A549 (cell line): ENCODE measurements around the gene ZMYND8. TPM values are rescaled to one million over a fixed set of nuclear protein-coding genes. Genes with fewer than 3 reads are reported as not detected.

Experiments
- ATAC-seq, 2 experiments: fragments of 200-7000 bp in 1 of 2; fragments of >200 bp in 1 of 2; cut with Nextera tagmentation in 1 of 2; cut with Tn5 transposase in 1 of 2; 3 replicates each; pipeline versions ENCODE4 v1.8.0 to v1.9.1; 2018 to 2020; ENCODE audit warnings: mild to moderate bottlenecking in 1 of 2, moderate library complexity in 1 of 2
- CTCF ChIA-PET: fragments of 300-600 bp; sonication (Branson Sonifier 250); formaldehyde crosslinking; extraction: SDS; loops from one replicate; lab custom pipeline; 2021; ENCODE audit warnings: antibody characterized with exemption, inconsistent platforms; lab: Yijun Ruan, JAX
- POLR2A ChIA-PET: fragments of 350-600 bp; formaldehyde crosslinking; extraction: SDS; loops from one replicate; lab custom pipeline; 2021; ENCODE audit warnings: antibody characterized with exemption, inconsistent platforms; lab: Yijun Ruan, JAX
- DNase-seq, 2 experiments: peaks; one replicate each; pipeline versions ENCODE4 v3.0.0 to v3.0.0-alpha.2; 2011 to 2016; ENCODE audit warnings: low read depth in 1 of 2, low spot score in 1 of 2
- FAIRE-seq: peaks from 2 replicates; lab custom pipeline; 2011; peaks lifted over from hg19 to GRCh38; lab: Jason Lieb, UNC
- H3K27ac ChIP-seq, 2 experiments: fragments of >200 bp; sonication (Bioruptor Twin); formaldehyde crosslinking; 3 replicates each; pipeline ENCODE4 v1.5.1; 2016 to 2017
- H3K4me1 ChIP-seq: fragments of >200 bp; sonication (Bioruptor Twin); formaldehyde crosslinking; 3 replicates; pipeline ENCODE4 v1.6.1; 2016
- H3K4me2 ChIP-seq: fragments of >200 bp; sonication (Bioruptor Twin); formaldehyde crosslinking; 3 replicates; pipeline ENCODE4 v1.6.1; 2016
- H3K4me3 ChIP-seq: fragments of >200 bp; sonication (Bioruptor Twin); formaldehyde crosslinking; 3 replicates; pipeline ENCODE4 v1.5.1; 2016
- H3K9me3 ChIP-seq: fragments of >200 bp; sonication (Bioruptor Twin); formaldehyde crosslinking; 3 replicates; pipeline ENCODE4 v1.6.1; 2016
- ATOH8 ChIP-seq: fragments of 250-450 bp; sonication (Bioruptor Pico); IDR thresholded peaks from 2 replicates; pipeline ENCODE4 v1.5.0; 2020; ENCODE audit warnings: low read depth, mild to moderate bottlenecking, moderate library complexity
- BHLHE40 ChIP-seq: IDR thresholded peaks from 2 replicates; pipeline ENCODE4 v1.6.1; 2012; ENCODE audit warnings: low read depth, low read length, inconsistent platforms
- CBX2 ChIP-seq: fragments of 200-600 bp; sonication (generic); IDR thresholded peaks from 2 replicates; pipeline ENCODE4 v1.6.1; 2016; ENCODE audit warnings: low read depth, mild to moderate bottlenecking, borderline replicate concordance
- CBX8 ChIP-seq: fragments of 200-600 bp; sonication (generic); IDR thresholded peaks from 2 replicates; pipeline ENCODE4 v1.6.1; 2016
- CEBPB ChIP-seq, 2 experiments: fragments of >200 bp in 1 of 2; sonication (Bioruptor Twin) in 1 of 2; formaldehyde crosslinking in 1 of 2; IDR thresholded peaks; 2 replicates each; pipeline ENCODE4 v1.6.1; 2012 to 2016
- EHF ChIP-seq: fragments of 250-450 bp; sonication (Bioruptor Pico); IDR thresholded peaks from 2 replicates; pipeline ENCODE4 v1.5.0; 2020; ENCODE audit warnings: mild to moderate bottlenecking
- EP300 ChIP-seq, 2 experiments: fragments of >200 bp; sonication (Bioruptor Twin); formaldehyde crosslinking; IDR thresholded peaks; 2 replicates in 1 of 2; 3 replicates in 1 of 2; pipeline ENCODE4 v1.6.1; 2016 to 2017
- ESRRA ChIP-seq: fragments of 150-350 bp; IDR thresholded peaks from 2 replicates; pipeline ENCODE4 v1.6.1; 2014; ENCODE audit warnings: mild to moderate bottlenecking, low read length, borderline replicate concordance
- FOSB ChIP-seq: fragments of 250-450 bp; sonication (Bioruptor Pico); IDR thresholded peaks from 2 replicates; pipeline ENCODE4 v1.5.0; 2020; ENCODE audit warnings: mild to moderate bottlenecking, moderate library complexity
- FOSL2 ChIP-seq, 2 experiments: fragments of 450-650 bp in 1 of 2; fragments of >200 bp in 1 of 2; sonication (Bioruptor Twin) in 1 of 2; formaldehyde crosslinking; IDR thresholded peaks; 2 replicates each; pipeline versions ENCODE4 v1.5.0 to v1.6.1; 2016 to 2020; ENCODE audit warnings: mild to moderate bottlenecking in 1 of 2, moderate library complexity in 1 of 2
- FOXS1 ChIP-seq: fragments of 250-450 bp; sonication (Bioruptor Pico); IDR thresholded peaks from 2 replicates; pipeline ENCODE4 v1.5.0; 2020; ENCODE audit warnings: mild to moderate bottlenecking, moderate library complexity
- GATA3 ChIP-seq: IDR thresholded peaks from 2 replicates; pipeline ENCODE4 v1.6.1; 2012; ENCODE audit warnings: borderline replicate concordance
- HEYL ChIP-seq: fragments of 250-450 bp; sonication (Bioruptor Pico); IDR thresholded peaks from 2 replicates; pipeline ENCODE4 v1.8.0; 2021; ENCODE audit warnings: mild to moderate bottlenecking, moderate library complexity
- HOXB13 ChIP-seq: fragments of 250-450 bp; sonication (Bioruptor Pico); IDR thresholded peaks from 2 replicates; pipeline ENCODE4 v1.5.0; 2020; ENCODE audit warnings: low read depth, mild to moderate bottlenecking, moderate library complexity
- HOXB5 ChIP-seq: fragments of 250-450 bp; sonication (Bioruptor Pico); IDR thresholded peaks from 2 replicates; pipeline ENCODE4 v1.5.0; 2020; ENCODE audit warnings: mild to moderate bottlenecking, moderate library complexity
- JUNB ChIP-seq: fragments of >200 bp; sonication (Bioruptor Twin); formaldehyde crosslinking; IDR thresholded peaks from 2 replicates; pipeline ENCODE4 v1.6.1; 2016
- KDM1A ChIP-seq: fragments of 200-600 bp; sonication (generic); IDR thresholded peaks from 2 replicates; pipeline ENCODE4 v1.6.1; 2016; ENCODE audit warnings: low read depth, mild to moderate bottlenecking
- KDM5A ChIP-seq: fragments of 200-600 bp; sonication (generic); IDR thresholded peaks from 2 replicates; pipeline ENCODE4 v1.6.1; 2016; ENCODE audit warnings: antibody characterized with exemption, mild to moderate bottlenecking
- MAFK ChIP-seq: fragments of 450-650 bp; IDR thresholded peaks from 2 replicates; pipeline ENCODE4 v1.6.1; 2014; ENCODE audit not compliant: partially characterized antibody
- MYC ChIP-seq: IDR thresholded peaks from 2 replicates; pipeline ENCODE4 v1.6.1; 2012; ENCODE audit warnings: mild to moderate bottlenecking, inconsistent platforms, low read length, improper control_type of control experiment, borderline replicate concordance
- NPAS2 ChIP-seq: fragments of 250-450 bp; sonication (Bioruptor Pico); IDR thresholded peaks from 2 replicates; pipeline ENCODE4 v1.8.0; 2022; ENCODE audit warnings: mild to moderate bottlenecking, moderate library complexity, borderline replicate concordance
- NR3C1 ChIP-seq: fragments of >200 bp; sonication (Bioruptor Twin); formaldehyde crosslinking; IDR thresholded peaks from 3 replicates; pipeline ENCODE4 v1.6.1; 2017
- PHF8 ChIP-seq: fragments of 200-600 bp; sonication (generic); IDR thresholded peaks from 2 replicates; pipeline ENCODE4 v1.6.1; 2016; ENCODE audit warnings: low read depth, mild to moderate bottlenecking, antibody characterized with exemption, moderate library complexity, borderline replicate concordance
- POLR2A ChIP-seq: IDR thresholded peaks from 2 replicates; pipeline ENCODE4 v1.6.1; 2012; ENCODE audit warnings: mild to moderate bottlenecking, low read length
- POLR2AphosphoS2 ChIP-seq: conservative IDR thresholded peaks from 2 replicates; pipeline ENCODE4 v1.6.1; 2012; ENCODE audit warnings: low read length, improper control_type of control experiment, inconsistent platforms
- RCOR1 ChIP-seq: fragments of 150-350 bp; IDR thresholded peaks from 2 replicates; pipeline ENCODE4 v1.6.1; 2014; ENCODE audit warnings: antibody characterized with exemption, low read length, low read depth
- RFX5 ChIP-seq: fragments of 450-650 bp; IDR thresholded peaks from 2 replicates; pipeline ENCODE4 v1.7.1; 2014; ENCODE audit warnings: antibody characterized with exemption, mild to moderate bottlenecking, moderate library complexity
- SMC3 ChIP-seq: fragments of >200 bp; sonication (Bioruptor Twin); formaldehyde crosslinking; IDR thresholded peaks from 3 replicates; pipeline ENCODE4 v1.6.1; 2018; ENCODE audit warnings: inconsistent platforms
- TFCP2L1 ChIP-seq: fragments of 250-450 bp; sonication (Bioruptor Pico); IDR thresholded peaks from 2 replicates; pipeline ENCODE4 v1.5.0; 2021; ENCODE audit warnings: mild to moderate bottlenecking
- ZFP36 ChIP-seq: fragments of 450-650 bp; IDR thresholded peaks from 2 replicates; pipeline ENCODE4 v1.6.1; 2014; ENCODE audit warnings: borderline replicate concordance; ENCODE audit not compliant: partially characterized antibody
- WGBS: methylation state at CpG from one replicate; pipeline ENCODE4 v1.1.6; 2017; ENCODE audit errors: missing lambda C conversion rate; 5-methylcytosine and 5-hydroxymethylcytosine counted together
- polyA plus RNA-seq, 4 experiments: library from polyadenylated mRNA; depleted of rRNA in 3 of 4; stranded (reverse); fragments of >200 nt; fragmentation: RNase III in 1 of 4; extraction: RNeasy Plus Mini Kit Qiagen cat#74134 plus additional on column Dnase treatment in 1 of 4; gene quantifications; 2 replicates in 3 of 4; 3 replicates in 1 of 4; pipeline ENCODE4 v1.2.3, GENCODE V29; 2011 to 2017
- TF ChIP-seq, protein P1 (sequence below): fragments of >200 bp; sonication (Bioruptor Twin); formaldehyde crosslinking; IDR thresholded peaks from 3 replicates; pipeline ENCODE4 v1.5.1; 2016

ZMYND8 gene
- polyA plus RNA-seq, 2 of the 4 experiments (the other 2 are of a cell fraction) = 10.4 to 24.9 TPM

DNA sequence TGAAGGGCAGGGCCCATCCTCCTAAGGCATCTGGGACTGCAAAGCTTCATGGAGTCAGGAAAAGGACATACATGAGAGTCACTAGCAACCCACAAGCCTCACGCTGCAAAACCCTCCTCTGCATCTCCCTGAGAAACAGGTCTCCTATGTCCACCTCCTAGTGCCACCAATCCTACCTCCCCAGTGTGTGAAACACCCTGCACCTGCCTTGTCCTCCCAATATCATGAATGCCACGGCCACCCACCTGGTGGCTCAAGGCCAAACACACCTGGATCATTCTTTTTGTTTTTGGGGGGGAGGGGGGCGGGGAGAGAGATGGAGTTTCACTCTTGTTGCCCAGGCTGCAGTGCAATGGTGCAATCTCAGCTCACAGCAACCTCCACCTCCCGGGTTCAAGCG is 90.5 kb downstream of the ZMYND8 start:
- TF ChIP-seq PHF8 = no peak
- no peak for TF ChIP-seq TFCP2L1 (CRISPR knock-in tag)
- no peak for TF ChIP-seq RCOR1
- no peak for TF ChIP-seq EHF (CRISPR knock-in tag)
- no peak for TF ChIP-seq CBX8
- no peak for TF ChIP-seq CBX2
- TF ChIP-seq POLR2A = no peak
- no peak for TF ChIP-seq MYC
- TF ChIP-seq EP300 (IDR thresholded peaks at IDR 0.05) = no peak
- no peak for TF ChIP-seq SMC3
- no peak for TF ChIP-seq KDM1A
- TF ChIP-seq MAFK = no peak
- no peak for TF ChIP-seq POLR2AphosphoS2
- TF ChIP-seq BHLHE40 = no peak
- TF ChIP-seq HOXB5 = no peak
- no peak for TF ChIP-seq ATOH8 (CRISPR knock-in tag)
- no peak for TF ChIP-seq FOSL2 (IDR thresholded peaks at IDR 0.05)
- TF ChIP-seq FOSL2 (CRISPR knock-in tag; IDR thresholded peaks at IDR 0.05) = no peak
- ATAC-seq = no peak
- peaks cover 6% of the 10 kb centered on the region; the same call in 1 of the 3 replicates for H3K4me1 ChIP-seq
- no peaks in the 10 kb centered on the region for H3K9me3 ChIP-seq
- DNase-seq = no peak
- POLR2A ChIA-PET = no interaction called here
- WGBS = 91% methylated on average over 4 of the region's 5 CpGs
- no peak overlapping the region for H3K4me3 ChIP-seq
- 0 out of 6 replicates have a peak overlapping the region, but pooled peaks of 1 of the 2 experiments have one; percentile 5 for H3K27ac ChIP-seq
- no peak overlapping the region for H3K4me2 ChIP-seq
- no peak for FAIRE-seq
- CTCF ChIA-PET = no interaction called here

- WGBS = 91% methylated on average over 6 of the region's 6 CpGs
- Histone ChIP-seq H3K27ac (no peak overlapping the region), H3K9me3 (no peaks in the 10 kb centered on the region), H3K4me2 (no peak overlapping the region), H3K4me3 (no peak overlapping the region), H3K4me1 (peaks cover 6% of the 10 kb centered on the region; the same call in 1 of the 3 replicates)
- ATAC-seq = no peak
- POLR2A ChIA-PET = no interaction called here
- CTCF ChIA-PET = interaction anchor here (1.2 to 4.7 kb wide), 2 partner anchors 7 to 513 kb away, joined by 3 to 41 read pairs; no protein-coding TSS in a partner anchor
- DNase-seq = no peak
- FAIRE-seq = no peak
- TF ChIP-seq NPAS2 (CRISPR knock-in tag) (no peak), RCOR1 (no peak), FOSB (CRISPR knock-in tag) (no peak), RFX5 (no peak), JUNB (no peak), KDM5A (no peak), ESRRA (no peak), HEYL (CRISPR knock-in tag) (no peak), FOXS1 (CRISPR knock-in tag) (no peak), ZFP36 (no peak), EHF (CRISPR knock-in tag) (no peak), HOXB13 (no peak), CEBPB (IDR thresholded peaks at IDR 0.05) (no peak), MYC (no peak), TFCP2L1 (CRISPR knock-in tag) (no peak), KDM1A (no peak), GATA3 (no peak), NR3C1 (no peak)
- TF ChIP-seq, protein P1, sequence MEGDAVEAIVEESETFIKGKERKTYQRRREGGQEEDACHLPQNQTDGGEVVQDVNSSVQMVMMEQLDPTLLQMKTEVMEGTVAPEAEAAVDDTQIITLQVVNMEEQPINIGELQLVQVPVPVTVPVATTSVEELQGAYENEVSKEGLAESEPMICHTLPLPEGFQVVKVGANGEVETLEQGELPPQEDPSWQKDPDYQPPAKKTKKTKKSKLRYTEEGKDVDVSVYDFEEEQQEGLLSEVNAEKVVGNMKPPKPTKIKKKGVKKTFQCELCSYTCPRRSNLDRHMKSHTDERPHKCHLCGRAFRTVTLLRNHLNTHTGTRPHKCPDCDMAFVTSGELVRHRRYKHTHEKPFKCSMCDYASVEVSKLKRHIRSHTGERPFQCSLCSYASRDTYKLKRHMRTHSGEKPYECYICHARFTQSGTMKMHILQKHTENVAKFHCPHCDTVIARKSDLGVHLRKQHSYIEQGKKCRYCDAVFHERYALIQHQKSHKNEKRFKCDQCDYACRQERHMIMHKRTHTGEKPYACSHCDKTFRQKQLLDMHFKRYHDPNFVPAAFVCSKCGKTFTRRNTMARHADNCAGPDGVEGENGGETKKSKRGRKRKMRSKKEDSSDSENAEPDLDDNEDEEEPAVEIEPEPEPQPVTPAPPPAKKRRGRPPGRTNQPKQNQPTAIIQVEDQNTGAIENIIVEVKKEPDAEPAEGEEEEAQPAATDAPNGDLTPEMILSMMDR = no peak
These were observed 91.3 kb downstream of the ZMYND8 start for GRCh38 chr20:47265214-47265613.
